K562 (cell line): ENCODE results near the gene HYOU1. TPM values are rescaled to one million over a fixed set of nuclear protein-coding genes. Genes with fewer than 3 reads are reported as not detected.

Experiments used
- ARNT ChIP-seq, 2 experiments: fragments of 450-650 bp; IDR thresholded peaks; 2 replicates each; pipeline ENCODE4 v1.6.1; 2016; ENCODE audit warnings: mild to moderate bottlenecking in 1 of 2
- NCOA2 ChIP-seq, 2 experiments: fragments of 450-650 bp; IDR thresholded peaks; 2 replicates each; pipeline ENCODE4 v1.6.1; 2018; ENCODE audit warnings: mild to moderate bottlenecking in 2 of 2, moderate library complexity in 1 of 2; ENCODE audit not compliant: partially characterized antibody in 2 of 2
- NR1H2 ChIP-seq: sonication (generic); formaldehyde crosslinking; IDR thresholded peaks from 2 replicates; pipeline ENCODE4 v1.4.0; 2020; ENCODE audit warnings: mild to moderate bottlenecking, missing genetic modification reagents
- POU5F1 ChIP-seq: fragments of 150-350 bp; IDR thresholded peaks from 2 replicates; pipeline ENCODE4 v1.6.1; 2014; ENCODE audit warnings: borderline replicate concordance, low read length, low read depth, mild to moderate bottlenecking; ENCODE audit not compliant: partially characterized antibody
- RAD51 ChIP-seq: fragments of 450-650 bp; IDR thresholded peaks from 2 replicates; pipeline ENCODE4 v1.7.1; 2016; ENCODE audit warnings: low read depth, mild to moderate bottlenecking, borderline replicate concordance
- RBM17 ChIP-seq: fragments of 200-400 bp; formaldehyde crosslinking; IDR thresholded peaks from 2 replicates; pipeline ENCODE4 v1.6.1; 2017; ENCODE audit warnings: low read depth, mild to moderate bottlenecking, low read length, borderline replicate concordance
- RFX1 ChIP-seq: fragments of 450-650 bp; IDR thresholded peaks from 2 replicates; pipeline ENCODE4 v1.6.1; 2016; ENCODE audit warnings: mild to moderate bottlenecking, moderate library complexity
- TSC22D4 ChIP-seq: fragments of 450-650 bp; IDR thresholded peaks from 2 replicates; pipeline ENCODE4 v1.6.1; 2016; ENCODE audit warnings: missing genetic modification characterization, missing biosample characterization, control low read depth
- ZNF197 ChIP-seq: fragments of 200-800 bp; sonication (Bioruptor generic); IDR thresholded peaks from 2 replicates; pipeline ENCODE4 v1.6.1; 2016; ENCODE audit warnings: low read depth, missing genetic modification characterization, missing compliant biosample characterization
- polyA plus RNA-seq, 8 experiments: library from polyadenylated mRNA; depleted of rRNA in 4 of 8; stranded (reverse) in 5 of 8; unstranded in 3 of 8; fragments of >200 nt; fragmentation: Nextera tagmentation in 2 of 8; fragmentation: Illumina TruSeq in 1 of 8; extraction: Ambion mirVana in 2 of 8; extraction: Trizol in 1 of 8; gene quantifications; 2 replicates each; pipeline versions ENCODE4 v1.2.1 to v1.2.3, GENCODE V29; 2011 to 2014; ENCODE audit warnings: inconsistent platforms in 1 of 8, missing spikeins in 1 of 8
- total RNA-seq, 7 experiments: library from RNA; depleted of rRNA in 6 of 7; stranded (reverse); fragments of >200 nt in 6 of 7; fragmentation: Illumina TruSeq in 2 of 7; extraction: Trizol in 2 of 7; gene quantifications; 2 replicates each; pipeline versions ENCODE4 v1.2.1 to v1.2.3, GENCODE V29; 2011 to 2021; ENCODE audit warnings: low replicate concordance in 1 of 7
- TF ChIP-seq, protein P1 (sequence below), 2 experiments: fragments of 250-450 bp in 1 of 2; fragments of 450-650 bp in 1 of 2; sonication (Bioruptor Pico) in 1 of 2; IDR thresholded peaks; 2 replicates each; pipeline versions ENCODE4 v1.6.1 to v1.8.0; 2016 to 2021; ENCODE audit warnings: mild to moderate bottlenecking in 2 of 2, moderate library complexity in 2 of 2, missing compliant biosample characterization in 1 of 2, missing genetic modification characterization in 1 of 2
- TF ChIP-seq, protein P2 (sequence below): fragments of 450-650 bp; conservative IDR thresholded peaks from 2 replicates; pipeline ENCODE4 v1.6.1; 2016; ENCODE audit warnings: missing genetic modification characterization, low read depth, mild to moderate bottlenecking, missing compliant biosample characterization, moderate library complexity
- TF ChIP-seq, protein P3 (sequence below): IDR thresholded peaks from 2 replicates; pipeline ENCODE4 v1.6.1; 2012; ENCODE audit warnings: low read depth, low read length, improper control_type of control experiment, borderline replicate concordance
- TF ChIP-seq, protein P4 (sequence below): fragments of 450-650 bp; formaldehyde crosslinking; IDR thresholded peaks from 2 replicates; pipeline ENCODE4 v1.4.0; 2020; ENCODE audit warnings: mild to moderate bottlenecking, mixed read lengths
- TF ChIP-seq, protein P5 (sequence below), 2 experiments: IDR thresholded peaks; 2 replicates each; pipeline ENCODE4 v1.6.1; 2012; ENCODE audit warnings: improper control_type of control experiment in 2 of 2, low read depth in 2 of 2, low read length in 2 of 2, borderline replicate concordance in 1 of 2
- TF ChIP-seq, protein P6 (sequence below): fragments of 250-450 bp; sonication (Bioruptor Pico); IDR thresholded peaks from 2 replicates; pipeline ENCODE4 v1.5.0; 2021; ENCODE audit warnings: mild to moderate bottlenecking, borderline replicate concordance

The HYOU1 gene
- total and polyA plus RNA-seq, 9 of the 15 experiments (the other 6 are each of a cell fraction or from before 2014, with no cell fraction given): 19.5 to 197 (median 128) TPM

DNA sequence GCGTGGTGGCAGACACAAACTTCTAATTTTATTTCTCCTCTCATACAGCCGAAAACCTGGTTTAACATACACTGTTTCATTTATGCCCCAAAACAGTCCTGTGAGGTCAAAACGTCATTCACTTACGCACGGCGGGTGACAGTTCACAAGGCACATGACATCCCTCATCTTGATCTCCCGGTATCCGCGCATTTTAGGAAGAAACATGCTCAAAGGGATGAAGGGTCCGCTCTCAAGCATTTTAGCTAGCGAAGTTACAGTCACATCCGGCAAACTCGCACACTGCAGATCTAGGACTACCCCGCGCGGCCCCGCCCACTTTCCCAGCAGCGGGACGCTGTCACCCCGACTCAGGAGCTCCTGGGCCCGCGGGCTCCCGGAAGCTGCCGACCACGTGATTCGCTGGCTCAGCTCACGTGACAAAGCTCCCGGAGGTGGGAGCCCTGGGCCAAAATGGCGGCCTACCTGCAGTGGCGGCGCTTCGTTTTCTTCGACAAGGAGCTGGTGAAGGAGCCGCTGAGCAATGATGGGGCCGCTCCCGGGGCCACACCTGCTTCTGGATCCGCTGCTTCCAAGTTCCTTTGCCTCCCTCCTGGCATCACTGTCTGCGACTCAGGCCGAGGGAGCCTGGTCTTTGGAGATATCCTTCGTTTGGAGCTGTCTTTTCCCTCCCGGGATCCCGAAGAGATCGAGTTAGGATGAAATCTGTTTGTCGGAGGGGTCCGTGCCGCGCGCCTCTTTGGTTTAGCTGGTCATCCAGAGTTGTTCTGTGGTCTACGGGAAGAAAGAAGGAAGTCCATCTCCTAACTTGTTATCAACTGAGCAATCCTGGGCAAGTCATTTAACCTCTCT is 10.6 kb upstream of the HYOU1 start, which contains the start of gene VPS11 (continued):
- TF ChIP-seq, protein P1, sequence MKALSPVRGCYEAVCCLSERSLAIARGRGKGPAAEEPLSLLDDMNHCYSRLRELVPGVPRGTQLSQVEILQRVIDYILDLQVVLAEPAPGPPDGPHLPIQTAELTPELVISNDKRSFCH (CRISPR knock-in tag; IDR thresholded peaks at IDR 0.05): no peak
- TF ChIP-seq, protein P1 (tag; IDR thresholded peaks at IDR 0.05): no peak
- TF ChIP-seq ZNF197 (CRISPR knock-in tag) (no peak), RFX1 (no peak), RBM17 (no peak), ARNT (IDR thresholded peaks at IDR 0.05) (peak in 1 of 2 experiments; percentile 50; a peak in 2 of 4 replicates), NCOA2 (IDR thresholded peaks at IDR 0.05; ENCODE audit: partially characterized antibody in 2 of 2) (no peak), RAD51 (peak; percentile 99), POU5F1 (no peak), TSC22D4 (tag) (no peak), NR1H2 (CRISPR knock-in tag) (no peak)
- TF ChIP-seq, protein P2, sequence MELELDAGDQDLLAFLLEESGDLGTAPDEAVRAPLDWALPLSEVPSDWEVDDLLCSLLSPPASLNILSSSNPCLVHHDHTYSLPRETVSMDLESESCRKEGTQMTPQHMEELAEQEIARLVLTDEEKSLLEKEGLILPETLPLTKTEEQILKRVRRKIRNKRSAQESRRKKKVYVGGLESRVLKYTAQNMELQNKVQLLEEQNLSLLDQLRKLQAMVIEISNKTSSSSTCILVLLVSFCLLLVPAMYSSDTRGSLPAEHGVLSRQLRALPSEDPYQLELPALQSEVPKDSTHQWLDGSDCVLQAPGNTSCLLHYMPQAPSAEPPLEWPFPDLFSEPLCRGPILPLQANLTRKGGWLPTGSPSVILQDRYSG: no peak
- TF ChIP-seq, protein P3, sequence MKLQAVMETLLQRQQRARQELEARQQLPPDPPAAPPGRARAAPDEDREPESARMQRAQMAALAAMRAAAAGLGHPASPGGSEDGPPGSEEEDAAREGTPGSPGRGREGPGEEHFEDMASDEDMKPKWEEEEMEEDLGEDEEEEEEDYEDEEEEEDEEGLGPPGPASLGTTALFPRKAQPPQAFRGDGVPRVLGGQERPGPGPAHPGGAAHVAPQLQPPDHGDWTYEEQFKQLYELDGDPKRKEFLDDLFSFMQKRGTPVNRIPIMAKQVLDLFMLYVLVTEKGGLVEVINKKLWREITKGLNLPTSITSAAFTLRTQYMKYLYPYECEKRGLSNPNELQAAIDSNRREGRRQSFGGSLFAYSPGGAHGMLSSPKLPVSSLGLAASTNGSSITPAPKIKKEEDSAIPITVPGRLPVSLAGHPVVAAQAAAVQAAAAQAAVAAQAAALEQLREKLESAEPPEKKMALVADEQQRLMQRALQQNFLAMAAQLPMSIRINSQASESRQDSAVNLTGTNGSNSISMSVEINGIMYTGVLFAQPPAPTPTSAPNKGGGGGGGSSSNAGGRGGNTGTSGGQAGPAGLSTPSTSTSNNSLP: no peak
- TF ChIP-seq, protein P4, sequence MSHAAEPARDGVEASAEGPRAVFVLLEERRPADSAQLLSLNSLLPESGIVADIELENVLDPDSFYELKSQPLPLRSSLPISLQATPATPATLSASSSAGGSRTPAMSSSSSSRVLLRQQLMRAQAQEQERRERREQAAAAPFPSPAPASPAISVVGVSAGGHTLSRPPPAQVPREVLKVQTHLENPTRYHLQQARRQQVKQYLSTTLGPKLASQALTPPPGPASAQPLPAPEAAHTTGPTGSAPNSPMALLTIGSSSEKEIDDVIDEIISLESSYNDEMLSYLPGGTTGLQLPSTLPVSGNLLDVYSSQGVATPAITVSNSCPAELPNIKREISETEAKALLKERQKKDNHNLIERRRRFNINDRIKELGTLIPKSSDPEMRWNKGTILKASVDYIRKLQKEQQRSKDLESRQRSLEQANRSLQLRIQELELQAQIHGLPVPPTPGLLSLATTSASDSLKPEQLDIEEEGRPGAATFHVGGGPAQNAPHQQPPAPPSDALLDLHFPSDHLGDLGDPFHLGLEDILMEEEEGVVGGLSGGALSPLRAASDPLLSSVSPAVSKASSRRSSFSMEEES (CRISPR knock-in tag): peak; percentile 99
- TF ChIP-seq, protein P5, sequence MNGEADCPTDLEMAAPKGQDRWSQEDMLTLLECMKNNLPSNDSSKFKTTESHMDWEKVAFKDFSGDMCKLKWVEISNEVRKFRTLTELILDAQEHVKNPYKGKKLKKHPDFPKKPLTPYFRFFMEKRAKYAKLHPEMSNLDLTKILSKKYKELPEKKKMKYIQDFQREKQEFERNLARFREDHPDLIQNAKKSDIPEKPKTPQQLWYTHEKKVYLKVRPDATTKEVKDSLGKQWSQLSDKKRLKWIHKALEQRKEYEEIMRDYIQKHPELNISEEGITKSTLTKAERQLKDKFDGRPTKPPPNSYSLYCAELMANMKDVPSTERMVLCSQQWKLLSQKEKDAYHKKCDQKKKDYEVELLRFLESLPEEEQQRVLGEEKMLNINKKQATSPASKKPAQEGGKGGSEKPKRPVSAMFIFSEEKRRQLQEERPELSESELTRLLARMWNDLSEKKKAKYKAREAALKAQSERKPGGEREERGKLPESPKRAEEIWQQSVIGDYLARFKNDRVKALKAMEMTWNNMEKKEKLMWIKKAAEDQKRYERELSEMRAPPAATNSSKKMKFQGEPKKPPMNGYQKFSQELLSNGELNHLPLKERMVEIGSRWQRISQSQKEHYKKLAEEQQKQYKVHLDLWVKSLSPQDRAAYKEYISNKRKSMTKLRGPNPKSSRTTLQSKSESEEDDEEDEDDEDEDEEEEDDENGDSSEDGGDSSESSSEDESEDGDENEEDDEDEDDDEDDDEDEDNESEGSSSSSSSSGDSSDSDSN (IDR thresholded peaks at IDR 0.05; ENCODE audit: borderline replicate concordance in 1 of 2, low read depth in 2 of 2, low read length in 2 of 2): no peak
- TF ChIP-seq, protein P6, sequence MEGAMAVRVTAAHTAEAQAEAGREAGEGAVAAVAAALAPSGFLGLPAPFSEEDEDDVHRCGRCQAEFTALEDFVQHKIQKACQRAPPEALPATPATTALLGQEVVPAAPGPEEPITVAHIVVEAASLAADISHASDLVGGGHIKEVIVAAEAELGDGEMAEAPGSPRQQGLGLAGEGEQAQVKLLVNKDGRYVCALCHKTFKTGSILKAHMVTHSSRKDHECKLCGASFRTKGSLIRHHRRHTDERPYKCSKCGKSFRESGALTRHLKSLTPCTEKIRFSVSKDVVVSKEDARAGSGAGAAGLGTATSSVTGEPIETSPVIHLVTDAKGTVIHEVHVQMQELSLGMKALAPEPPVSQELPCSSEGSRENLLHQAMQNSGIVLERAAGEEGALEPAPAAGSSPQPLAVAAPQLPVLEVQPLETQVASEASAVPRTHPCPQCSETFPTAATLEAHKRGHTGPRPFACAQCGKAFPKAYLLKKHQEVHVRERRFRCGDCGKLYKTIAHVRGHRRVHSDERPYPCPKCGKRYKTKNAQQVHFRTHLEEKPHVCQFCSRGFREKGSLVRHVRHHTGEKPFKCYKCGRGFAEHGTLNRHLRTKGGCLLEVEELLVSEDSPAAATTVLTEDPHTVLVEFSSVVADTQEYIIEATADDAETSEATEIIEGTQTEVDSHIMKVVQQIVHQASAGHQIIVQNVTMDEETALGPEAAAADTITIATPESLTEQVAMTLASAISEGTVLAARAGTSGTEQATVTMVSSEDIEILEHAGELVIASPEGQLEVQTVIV: no peak
